Amniotic stem cell (primary cell): ENCODE data around the gene PVR.
"Not testable (repeated sequence)": the region's sequence is repeated elsewhere in the genome, so short reads cannot be mapped to it uniquely, and the experiment has no call there.

Experiments
- DNase-seq: peaks from one replicate; lab custom pipeline; 2025; lab: John Stamatoyannopoulos, UW

PVR gene

DNA sequence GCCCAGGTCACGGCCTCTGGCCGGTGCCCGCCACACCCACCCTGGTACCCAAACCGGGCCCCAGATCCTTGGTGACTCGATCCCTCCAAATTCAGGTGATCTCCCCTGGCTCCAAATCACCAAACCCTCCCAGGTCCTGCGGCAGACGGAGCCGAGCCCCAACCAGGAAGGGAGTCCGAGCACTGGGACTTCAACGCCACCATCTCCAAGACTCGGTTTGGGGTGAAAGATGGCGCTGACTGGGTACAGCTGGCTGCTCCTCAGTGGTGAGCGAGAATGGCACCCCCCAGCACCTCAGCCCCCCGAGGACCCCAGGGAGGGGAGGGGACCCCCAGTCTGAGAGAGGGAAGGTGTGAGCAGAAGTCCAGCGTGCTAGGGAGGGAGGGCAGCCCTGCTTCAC, 57.5 kb downstream of the PVR start:
- DNase-seq, result no peak

DNA sequence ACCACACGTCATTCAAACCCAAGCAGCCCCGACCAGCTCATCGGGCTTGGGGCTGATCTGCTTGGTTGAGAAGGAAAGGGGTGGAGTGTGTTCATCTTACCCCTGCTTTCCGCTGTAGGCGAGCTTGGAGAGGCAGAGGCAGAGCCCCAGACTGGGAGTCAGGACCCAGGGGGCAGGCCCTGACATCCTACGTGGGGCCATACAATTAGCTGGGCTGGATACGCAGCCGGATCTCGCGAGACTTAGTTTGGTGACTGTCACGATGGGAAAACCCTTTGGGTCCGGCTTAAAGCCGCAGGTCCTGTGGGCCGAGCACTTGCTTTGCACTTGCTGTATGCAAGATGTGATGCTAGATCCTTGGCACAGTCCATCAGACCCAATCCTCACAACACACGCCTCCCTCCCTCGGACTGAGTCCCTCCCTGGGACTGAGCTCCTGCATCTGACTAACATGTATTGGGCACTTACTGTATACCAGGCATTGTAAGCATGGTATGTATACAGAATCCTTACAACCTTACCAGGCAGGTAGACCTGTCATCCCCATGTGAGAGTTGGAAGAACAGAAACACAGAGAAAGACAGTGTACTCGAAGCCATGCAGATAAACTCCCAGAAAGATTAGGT, 59.0 kb downstream of the PVR start:
- no peak for DNase-seq

DNA sequence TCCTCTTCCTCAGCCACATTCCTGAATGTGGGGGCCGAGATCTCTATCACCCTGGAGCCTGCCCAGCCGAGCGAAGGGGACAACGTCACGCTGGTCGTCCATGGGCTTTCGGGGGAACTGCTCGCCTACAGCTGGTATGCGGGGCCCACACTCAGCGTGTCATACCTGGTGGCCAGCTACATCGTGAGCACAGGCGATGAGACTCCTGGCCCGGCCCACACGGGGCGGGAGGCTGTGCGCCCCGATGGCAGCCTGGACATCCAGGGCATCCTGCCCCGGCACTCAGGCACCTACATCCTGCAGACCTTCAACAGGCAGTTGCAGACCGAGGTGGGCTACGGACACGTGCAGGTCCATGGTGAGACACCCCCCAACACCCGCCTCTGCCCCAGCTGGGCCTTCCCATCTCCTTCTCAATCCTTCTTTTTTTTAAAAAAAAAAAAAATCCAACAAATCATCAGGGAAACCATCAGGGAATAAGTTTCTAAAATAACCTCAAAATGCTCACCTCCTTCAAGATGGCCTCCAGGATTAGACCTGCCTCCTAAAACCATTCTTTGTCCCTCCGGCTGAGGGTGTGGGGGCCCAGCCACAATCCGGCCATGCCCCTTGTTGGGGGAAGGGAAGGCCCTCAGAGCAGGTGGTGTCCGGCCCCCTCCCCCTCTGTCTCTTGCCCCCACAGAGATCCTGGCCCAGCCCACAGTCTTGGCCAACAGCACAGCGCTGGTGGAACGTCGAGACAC, 59.8 kb downstream of the PVR start:
- DNase-seq, result no peak

- DNase-seq, result no peak
Measured at GRCh38 chr19:44704982-44705381, 61.3 kb downstream of the PVR start.

- no peak for DNase-seq
Measured at GRCh38 chr19:44705502-44706010, 61.8 kb downstream of the PVR start.

DNA sequence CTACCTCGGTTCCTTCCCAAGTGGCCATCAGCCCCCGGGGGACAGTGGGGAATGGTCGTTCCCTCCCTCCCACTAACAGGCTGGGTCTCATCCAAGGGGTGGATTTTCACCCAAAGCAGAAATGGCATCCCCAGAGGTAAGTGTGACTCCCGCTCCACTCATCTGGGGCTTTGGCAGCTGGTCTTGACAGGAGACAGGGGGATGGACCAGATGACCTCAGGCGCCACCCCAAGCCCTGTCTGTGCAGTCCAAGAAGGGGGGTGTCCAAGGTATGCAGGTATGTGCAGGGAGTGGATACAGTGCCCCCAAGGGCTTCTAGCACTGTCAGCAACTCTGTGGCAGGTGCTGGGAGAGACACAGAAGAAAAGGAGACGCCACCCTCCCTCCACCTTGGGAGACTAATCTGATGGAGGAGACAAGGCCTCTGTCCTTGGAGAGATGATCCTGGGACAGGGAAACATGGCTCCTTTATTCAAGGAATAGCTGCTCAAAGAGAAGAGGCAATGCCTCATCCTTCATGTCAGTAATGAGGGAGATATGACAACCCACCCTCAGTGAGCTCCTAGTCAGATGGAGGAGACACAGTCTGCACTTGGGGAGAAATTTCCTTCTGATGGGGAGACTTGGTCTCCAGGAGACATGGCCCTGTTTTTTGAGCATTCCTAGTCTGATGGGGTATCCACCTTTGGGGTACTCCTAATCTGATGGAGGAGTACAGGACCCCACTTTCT, 63.0 kb downstream of the PVR start:
- DNase-seq, result no peak

GRCh38 chr19:44707794-44708193, 64.1 kb downstream of the PVR start:
- DNase-seq, result no peak

DNA sequence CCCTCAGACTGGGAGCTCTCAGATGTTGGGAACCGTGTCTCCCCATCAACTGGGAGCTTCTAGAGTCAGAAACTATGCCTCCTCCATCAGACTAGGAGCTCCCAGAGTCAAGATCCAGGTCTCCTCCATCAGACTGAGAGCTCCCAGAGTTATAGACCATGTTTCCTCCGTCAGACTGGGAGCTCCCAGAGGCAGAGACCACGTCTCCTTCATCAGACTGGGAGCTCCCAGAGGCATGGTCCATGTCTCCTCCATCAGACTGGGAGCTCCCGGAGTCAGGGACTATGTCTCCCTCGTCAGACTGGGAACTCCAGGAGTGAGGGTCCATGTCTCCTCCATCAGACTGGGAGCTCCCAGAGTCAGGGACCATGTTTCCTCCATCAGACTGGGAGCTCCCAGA, 65.2 kb downstream of the PVR start:
- DNase-seq, result no peak

DNA sequence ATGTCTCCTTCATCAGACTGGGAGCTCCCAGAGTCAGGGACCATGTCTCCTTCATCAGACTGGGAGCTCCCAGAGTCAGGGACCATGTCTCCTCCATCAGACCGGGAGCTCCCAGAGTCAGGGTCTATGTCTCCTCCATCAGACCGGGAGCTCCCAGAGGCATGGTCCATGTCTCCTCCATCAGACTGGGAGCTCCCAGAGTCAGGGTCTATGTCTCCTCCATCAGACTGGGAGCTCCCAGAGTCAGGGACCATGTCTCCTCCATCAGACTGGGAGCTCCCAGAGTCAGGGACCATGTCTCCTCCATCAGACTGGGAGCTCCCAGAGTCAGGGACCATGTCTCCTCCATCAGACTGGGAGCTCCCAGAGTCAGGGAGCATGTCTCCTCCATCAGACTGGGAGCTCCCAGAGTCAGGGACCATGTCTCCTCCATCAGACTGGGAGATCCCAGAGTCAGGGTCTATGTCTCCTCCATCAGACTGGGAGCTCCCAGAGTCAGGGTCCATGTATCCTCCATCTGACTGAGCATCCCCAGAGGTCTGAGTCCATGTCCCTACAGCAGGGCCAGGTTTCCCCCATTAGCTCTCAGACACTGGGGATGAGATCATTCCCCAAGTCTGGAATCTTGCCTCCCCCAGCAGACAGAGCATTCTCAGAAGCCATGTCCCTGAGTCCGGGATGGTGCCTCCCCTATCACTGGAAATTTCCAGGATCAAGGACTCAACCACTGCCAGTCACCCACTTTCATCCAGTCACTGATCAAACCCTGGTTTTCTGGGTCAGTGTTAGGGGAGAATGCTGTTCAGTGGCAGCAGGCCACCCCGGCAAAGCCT, 65.9 kb downstream of the PVR start:
- DNase-seq, result not testable (repeated sequence)

GRCh38 chr19:44710483-44710882, 66.8 kb downstream of the PVR start:
- no peak for DNase-seq

GRCh38 chr19:44712864-44713515, 69.3 kb downstream of the PVR start:
- DNase-seq, result no peak
